Aorta (tissue), 5 donors: Measurements from ENCODE around the gene SLC6A6. TPM values are rescaled to one million over a fixed set of nuclear protein-coding genes. Genes with fewer than 3 reads are reported as not detected.

ENCODE experiments used
- ATAC-seq: fragments of 200-7000 bp; cut with Tn5 transposase; one replicate; pipeline ENCODE4 v1.9.1; 2022; ENCODE audit warnings: moderate library complexity; ENCODE audit not compliant: low FRiP score
- DNase-seq, 2 donors: peaks; one replicate each; pipeline ENCODE4 v3.0.0-alpha.2; 2020
- H3K27ac ChIP-seq, 2 donors: one replicate each; pipeline ENCODE4 v1.5.1; 2013; ENCODE audit warnings: low read length in 2 of 2, mild to moderate bottlenecking in 2 of 2, moderate library complexity in 2 of 2, control low read depth in 1 of 2, inconsistent platforms in 1 of 2, low read depth in 1 of 2
- H3K27me3 ChIP-seq, 2 donors: one replicate each; pipeline ENCODE4 v1.6.1; 2013; ENCODE audit warnings: control low read depth in 1 of 2, low read length in 1 of 2, mild to moderate bottlenecking in 1 of 2, moderate library complexity in 1 of 2; ENCODE audit not compliant: insufficient read depth in 2 of 2, control insufficient read depth in 1 of 2
- H3K36me3 ChIP-seq, 2 donors: one replicate each; pipeline ENCODE4 v1.6.1; 2013; ENCODE audit warnings: control low read depth in 1 of 2, low read length in 1 of 2, mild to moderate bottlenecking in 1 of 2; ENCODE audit not compliant: insufficient read depth in 2 of 2, control insufficient read depth in 1 of 2
- H3K4me1 ChIP-seq, 2 donors: one replicate each; pipeline ENCODE4 v1.6.1; 2013; ENCODE audit warnings: low read length in 2 of 2, control low read depth in 1 of 2, mild to moderate bottlenecking in 1 of 2, moderate library complexity in 1 of 2; ENCODE audit not compliant: insufficient read depth in 2 of 2, control insufficient read depth in 1 of 2
- H3K4me3 ChIP-seq, 2 donors: one replicate each; pipeline ENCODE4 v1.5.1; 2013; ENCODE audit warnings: low read length in 2 of 2, control low read depth in 1 of 2, mild to moderate bottlenecking in 1 of 2
- H3K9me3 ChIP-seq: one replicate; pipeline ENCODE4 v1.6.1; 2013; ENCODE audit warnings: mild to moderate bottlenecking, low read length; ENCODE audit not compliant: control insufficient read depth
- WGBS, 2 donors: extraction: QIAGEN DNeasy Blood & Tissue Kit; methylation state at CpG; one replicate each; pipeline ENCODE4 v1.1.7; 2013; 5-methylcytosine and 5-hydroxymethylcytosine counted together
- intact Hi-C, 2 donors: fragments of 100-400 bp; cut with DNase I; formaldehyde crosslinking; loops; one replicate each; pipeline versions ENCODE4 v1.14.2 to v1.15.0; 2022
- polyA plus RNA-seq, 2 donors: library from polyadenylated mRNA; stranded (reverse); fragments of 200-250 nt; gene quantifications; one replicate each; pipeline ENCODE4 v1.2.3, GENCODE V29; 2013
- total RNA-seq, 2 donors: library from RNA; stranded (reverse); fragmentation: NEBNext Ultra II Directional; extraction: Animal tissue kit (Norgen Biotek cat#: 25700); gene quantifications; one replicate each; pipeline ENCODE4 v1.2.1, GENCODE V29; 2021
- donor health status: healthy with polysubstance abuse.
- donor health status: Bipolar disorder and iron deficiency.
- donor health status: DM: no; HTN: no; CAD: no.
- donor health status: DM: no; HTN: no; CAD: no.
- donor health status: DM: yes; HTN: yes; CAD: no.

Gene SLC6A6
- total and polyA plus RNA-seq, 4 donors = 5.3 to 62.2 (median 21.3) TPM

- ATAC-seq = no peak
- Histone ChIP-seq H3K36me3 (no peaks in the 10 kb centered on the region), H3K4me3 (no peak overlapping the region), H3K27ac (no peak overlapping the region), H3K27me3 (no peaks in the 10 kb centered on the region), H3K9me3 (no peaks in the 10 kb centered on the region), H3K4me1 (no peaks in the 10 kb centered on the region)
- DNase-seq = no peak
- WGBS, 2 donors = 95% methylated on average over 23 of the region's 23 CpGs
- intact Hi-C loops = loop anchor here in 1 of 2 donors (5.0 kb wide), 2 partner anchors 264 to 569 kb away; no protein-coding TSS in a partner anchor
These were observed 63.9 kb downstream of the SLC6A6 start for GRCh38 chr3:14466179-14466903.

- Histone ChIP-seq H3K27ac (no peak overlapping the region), H3K4me3 (no peak overlapping the region), H3K27me3 (no peaks in the 10 kb centered on the region), H3K4me1 (no peaks in the 10 kb centered on the region), H3K36me3 (no peaks in the 10 kb centered on the region), H3K9me3 (no peaks in the 10 kb centered on the region)
- intact Hi-C loops = loop anchor here (2.0 to 5.0 kb wide), 3 partner anchors 207 to 571 kb away; no protein-coding TSS in a partner anchor
- WGBS, 2 donors = 53 to 57% methylated on average over 15 of the region's 15 CpGs
- DNase-seq (no peak), ATAC-seq (peak; percentile 78)
These were observed 65.6 kb downstream of the SLC6A6 start for GRCh38 chr3:14467814-14468620.

- intact Hi-C loops = loop anchor here (2.0 to 5.0 kb wide), 3 partner anchors 208 to 571 kb away; no protein-coding TSS in a partner anchor
- no peaks in the 10 kb centered on the region for H3K9me3 ChIP-seq
- H3K4me1 ChIP-seq = no peaks in the 10 kb centered on the region
- ATAC-seq = no peak
- H3K27ac ChIP-seq = no peak overlapping the region
- WGBS, 2 donors = 86 to 88% methylated on average over 13 of the region's 13 CpGs
- H3K27me3 ChIP-seq = no peaks in the 10 kb centered on the region
- no peaks in the 10 kb centered on the region for H3K36me3 ChIP-seq
- DNase-seq = no peak
- no peak overlapping the region for H3K4me3 ChIP-seq
These were observed 66.2 kb downstream of the SLC6A6 start for GRCh38 chr3:14468621-14468981.

- WGBS, 2 donors = 94 to 97% methylated on average over 12 of the region's 12 CpGs
- no peak for ATAC-seq
- DNase-seq = no peak
- Histone ChIP-seq H3K4me3 (no peak overlapping the region), H3K27ac (no peak overlapping the region), H3K27me3 (no peaks in the 10 kb centered on the region), H3K9me3 (no peaks in the 10 kb centered on the region), H3K4me1 (no peaks in the 10 kb centered on the region), H3K36me3 (no peaks in the 10 kb centered on the region)
- intact Hi-C loops = loop anchor here in 1 of 2 donors (5.0 kb wide), 1 partner anchor 268 kb away; no protein-coding TSS in a partner anchor
These were observed 68.1 kb downstream of the SLC6A6 start for GRCh38 chr3:14470461-14470860.

DNA sequence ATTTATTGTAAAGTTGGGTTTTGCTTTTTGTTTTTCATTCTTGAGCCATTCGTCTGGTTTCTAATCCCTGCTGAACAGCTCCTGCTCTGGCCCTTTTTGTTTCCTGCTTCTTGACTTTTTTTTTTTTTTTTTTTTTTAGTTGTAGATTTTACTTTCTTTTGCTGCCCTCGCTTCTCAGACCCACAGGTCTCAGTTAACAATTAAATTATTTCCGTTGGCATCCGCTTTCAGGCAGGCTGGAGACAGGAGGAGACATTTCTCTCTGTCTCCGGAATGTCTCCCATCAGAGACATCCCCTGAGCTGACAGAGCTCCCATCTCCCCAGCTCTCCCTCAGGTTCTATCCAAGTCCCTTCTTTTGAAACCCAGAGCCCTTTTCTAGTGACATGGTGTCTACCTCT, 68.6 kb downstream of the SLC6A6 start:
- 83 to 86% methylated on average over 5 of the region's 5 CpGs for WGBS, 2 donors
- no peak overlapping the region for H3K4me3 ChIP-seq
- H3K27me3 ChIP-seq = no peaks in the 10 kb centered on the region
- H3K36me3 ChIP-seq = no peaks in the 10 kb centered on the region
- intact Hi-C loops = loop anchor here in 1 of 2 donors (5.0 kb wide), 1 partner anchor 269 kb away; no protein-coding TSS in a partner anchor
- no peaks in the 10 kb centered on the region for H3K9me3 ChIP-seq
- DNase-seq (no peak), ATAC-seq (no peak)
- no peak overlapping the region for H3K27ac ChIP-seq
- H3K4me1 ChIP-seq = no peaks in the 10 kb centered on the region

DNA sequence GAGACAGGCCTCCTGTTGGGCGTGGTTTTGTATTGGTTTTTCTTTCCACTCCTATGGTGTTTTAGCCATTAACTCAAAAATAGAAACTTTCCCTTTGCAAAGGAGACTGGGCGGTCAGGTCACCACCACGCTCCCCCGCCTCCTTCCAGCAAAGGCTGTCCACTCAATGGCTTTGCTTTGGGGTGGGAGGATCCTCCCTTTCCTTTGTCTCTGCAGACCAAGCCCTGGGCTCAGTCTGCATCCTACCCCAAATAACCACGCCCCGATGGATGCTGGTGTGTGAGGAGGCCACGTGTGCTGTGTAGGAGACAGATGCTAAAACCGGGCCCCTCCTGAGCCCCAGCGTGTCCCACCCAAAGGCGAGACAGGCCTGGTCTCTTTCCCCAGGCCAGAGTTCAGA, 69.3 kb downstream of the SLC6A6 start:
- Histone ChIP-seq H3K9me3 (no peaks in the 10 kb centered on the region), H3K4me3 (no peak overlapping the region), H3K36me3 (no peaks in the 10 kb centered on the region), H3K27me3 (no peaks in the 10 kb centered on the region), H3K4me1 (no peaks in the 10 kb centered on the region), H3K27ac (no peak overlapping the region)
- no peak for ATAC-seq
- intact Hi-C loops = loop anchor here in 1 of 2 donors (5.0 kb wide), 1 partner anchor 269 kb away; no protein-coding TSS in a partner anchor
- no peak for DNase-seq
- 96% methylated on average over 10 of the region's 10 CpGs for WGBS, 2 donors

DNA sequence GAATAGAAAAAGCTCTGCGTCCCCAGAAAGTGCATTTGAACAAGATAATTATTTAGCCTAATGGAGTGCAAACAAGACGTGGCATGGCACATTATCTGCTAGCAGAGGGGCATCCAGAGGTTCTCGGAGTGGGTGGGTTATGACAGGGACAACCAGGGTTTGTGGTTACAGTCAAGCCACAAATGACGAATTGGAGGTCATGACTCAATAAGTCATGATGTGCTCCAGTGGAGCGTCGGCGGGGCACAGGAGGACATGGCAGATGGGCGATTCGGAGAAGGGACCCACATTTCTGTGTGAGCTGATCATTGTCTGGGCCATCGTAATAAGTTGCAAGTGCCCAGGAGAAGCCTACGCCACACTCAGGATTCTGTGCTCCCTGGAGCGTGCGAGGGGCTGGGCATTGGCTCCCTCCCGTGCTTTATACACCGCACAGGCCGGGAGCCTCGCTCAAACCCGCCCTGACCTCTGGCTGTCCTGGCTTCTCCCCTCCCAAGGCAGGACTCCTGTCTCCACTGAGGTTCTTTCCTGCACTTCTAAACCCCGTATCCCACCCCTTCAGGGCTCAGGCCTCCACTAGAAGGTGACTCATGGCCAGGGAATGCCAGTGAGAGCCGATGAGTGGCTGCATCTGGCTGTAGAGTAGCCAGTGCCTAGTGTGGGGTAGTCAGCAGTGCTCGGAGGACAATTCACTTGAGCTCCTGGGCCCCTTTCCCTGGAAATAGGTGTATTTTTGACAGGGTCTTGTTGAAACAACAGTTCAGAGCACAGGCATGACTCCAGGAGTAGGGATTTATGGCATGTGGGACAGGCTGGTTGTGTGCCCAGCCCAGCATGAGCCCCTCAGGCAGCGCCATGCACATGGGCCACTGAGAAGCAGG, 70.3 kb downstream of the SLC6A6 start:
- no peak for DNase-seq
- H3K4me3 ChIP-seq = no peak overlapping the region
- H3K36me3 ChIP-seq = no peaks in the 10 kb centered on the region
- H3K27ac ChIP-seq = no peak overlapping the region
- 79 to 83% methylated on average over 22 of the region's 22 CpGs for WGBS, 2 donors
- H3K9me3 ChIP-seq = no peaks in the 10 kb centered on the region
- no peaks in the 10 kb centered on the region for H3K27me3 ChIP-seq
- peak; percentile 42 for ATAC-seq
- intact Hi-C loops = loop anchor here in 1 of 2 donors (5.0 kb wide), 1 partner anchor 270 kb away; no protein-coding TSS in a partner anchor
- no peaks in the 10 kb centered on the region for H3K4me1 ChIP-seq

DNA sequence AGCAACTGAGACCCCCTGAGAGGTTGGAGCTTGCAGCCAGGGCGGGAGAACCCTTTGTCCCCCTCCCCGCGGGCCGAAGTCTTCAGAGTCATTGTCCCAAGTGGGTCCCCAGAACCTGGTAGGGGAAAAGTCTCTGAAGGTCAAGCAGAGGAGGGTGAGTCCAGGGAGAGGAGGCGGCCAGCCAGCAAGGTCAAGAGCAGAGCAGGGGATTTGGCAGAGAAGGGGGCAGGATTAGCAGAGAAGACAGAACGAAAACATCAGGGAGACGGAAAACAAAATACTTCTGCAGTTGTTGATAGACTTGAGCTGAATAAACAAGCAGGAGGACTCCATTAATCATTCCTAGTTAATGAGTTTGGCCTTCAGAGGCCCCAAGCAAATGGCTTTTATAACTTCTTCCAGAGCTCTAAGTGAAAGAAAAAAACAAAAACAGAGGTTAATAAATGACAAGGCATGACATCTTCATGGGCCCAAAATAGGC, 71.0 kb downstream of the SLC6A6 start:
- Histone ChIP-seq H3K27ac (no peak overlapping the region), H3K4me1 (no peaks in the 10 kb centered on the region), H3K9me3 (no peaks in the 10 kb centered on the region), H3K27me3 (no peaks in the 10 kb centered on the region), H3K36me3 (no peaks in the 10 kb centered on the region), H3K4me3 (no peak overlapping the region)
- ATAC-seq (no peak), DNase-seq (no peak)
- WGBS, 2 donors = 86 to 95% methylated on average over 7 of the region's 7 CpGs
- intact Hi-C loops = loop anchor here in 1 of 2 donors (5.0 kb wide), 1 partner anchor 271 kb away; no protein-coding TSS in a partner anchor
